GM19099 (cell line): ENCODE data around the gene GPC5.

Source experiments
- POLR2A ChIP-seq: IDR thresholded peaks from 3 replicates; pipeline ENCODE4 v1.6.1; 2011; ENCODE audit warnings: low read depth; ENCODE audit not compliant: insufficient read length; ENCODE audit errors: extremely low read depth

Gene GPC5

DNA sequence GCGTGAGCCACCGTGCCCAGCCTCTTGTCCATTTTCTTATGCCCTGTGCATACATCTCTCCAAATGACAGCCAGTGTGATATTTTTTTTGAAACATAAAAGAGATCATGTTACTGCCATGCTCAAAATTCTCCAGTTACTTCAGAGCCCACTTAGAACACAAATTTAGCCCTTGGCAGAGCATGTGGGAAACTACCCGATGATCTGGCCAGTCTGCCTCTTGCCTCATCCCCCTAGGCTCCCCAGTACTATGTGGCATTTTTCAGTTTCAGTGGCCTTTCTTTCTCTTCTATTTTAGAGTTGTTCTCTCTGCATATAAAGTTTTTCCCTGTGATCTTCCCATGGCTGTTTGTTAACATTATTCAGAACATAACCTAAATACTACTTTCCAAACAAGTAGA, 323.0 kb downstream of the GPC5 start:
- no peak for TF ChIP-seq POLR2A

GRCh38 chr13:91722267-91722884, 324.0 kb downstream of the GPC5 start:
- TF ChIP-seq POLR2A: no peak

- TF ChIP-seq POLR2A: no peak
These were observed 326.2 kb downstream of the GPC5 start for GRCh38 chr13:91724591-91724990.

GRCh38 chr13:91725646-91726045, 327.2 kb downstream of the GPC5 start:
- TF ChIP-seq POLR2A: no peak

- TF ChIP-seq POLR2A: no peak
These were observed 328.2 kb downstream of the GPC5 start for GRCh38 chr13:91726671-91727070.

DNA sequence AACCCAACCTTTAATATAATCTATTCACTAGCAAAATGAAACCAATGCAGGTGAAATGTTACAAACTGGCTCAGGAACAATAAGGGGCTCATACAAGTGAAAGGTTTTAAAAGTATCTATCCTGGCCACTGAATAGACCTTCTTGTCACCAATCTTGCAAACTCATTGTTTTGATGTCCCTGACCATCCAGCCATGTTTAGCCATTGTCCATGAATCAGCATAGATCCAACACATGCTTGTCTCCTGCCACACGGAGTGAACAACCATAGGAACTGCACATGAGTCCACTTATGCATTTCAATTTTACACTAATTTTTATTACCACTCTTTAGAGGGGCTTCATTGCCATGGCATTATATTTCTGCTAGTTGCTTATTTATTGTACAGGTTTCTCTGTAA, 331.4 kb downstream of the GPC5 start:
- TF ChIP-seq POLR2A: no peak

GRCh38 chr13:91739751-91740150, 341.3 kb downstream of the GPC5 start:
- TF ChIP-seq POLR2A: no peak

GRCh38 chr13:91740756-91741155, 342.3 kb downstream of the GPC5 start:
- TF ChIP-seq POLR2A: no peak

DNA sequence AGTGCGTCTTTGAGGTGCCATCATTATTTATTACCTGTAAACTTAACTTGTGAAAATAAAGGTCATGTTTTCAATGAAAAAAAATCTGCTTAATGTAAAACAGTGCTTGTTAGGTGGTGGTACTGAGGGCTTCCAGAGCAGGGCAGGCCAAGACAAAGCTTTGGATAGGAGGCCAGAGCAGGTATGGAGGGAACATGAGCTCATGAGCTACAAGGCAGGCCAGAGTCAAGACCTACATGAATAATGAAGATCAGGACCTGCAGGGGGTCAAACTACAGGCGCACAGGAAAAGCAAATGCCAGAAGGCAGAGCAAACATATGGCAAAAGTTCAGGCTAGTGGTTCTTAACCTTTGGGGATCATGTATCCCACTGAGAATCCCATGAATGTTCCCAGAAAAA, 343.5 kb downstream of the GPC5 start:
- no peak for TF ChIP-seq POLR2A

DNA sequence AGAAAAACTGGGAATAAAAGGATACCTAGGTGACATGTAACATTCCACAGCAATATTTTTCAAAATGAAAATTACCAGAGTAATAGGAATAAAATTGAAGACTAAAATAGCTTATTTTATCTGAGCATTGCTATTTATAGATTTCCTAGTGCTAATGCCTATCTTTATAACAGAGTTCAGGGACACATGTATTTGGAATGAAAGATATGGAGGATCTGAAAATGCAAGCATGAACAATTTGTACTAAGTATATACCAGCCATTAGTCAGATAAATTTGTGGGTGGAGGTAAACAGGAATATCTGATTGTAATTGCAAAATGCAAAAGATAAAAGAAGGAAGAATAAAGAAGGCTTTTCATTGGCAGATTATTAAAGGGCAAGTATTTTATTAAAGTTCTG, 345.9 kb downstream of the GPC5 start:
- TF ChIP-seq POLR2A: no peak

- TF ChIP-seq POLR2A: no peak
These were observed 347.5 kb downstream of the GPC5 start for GRCh38 chr13:91745967-91746366.

DNA sequence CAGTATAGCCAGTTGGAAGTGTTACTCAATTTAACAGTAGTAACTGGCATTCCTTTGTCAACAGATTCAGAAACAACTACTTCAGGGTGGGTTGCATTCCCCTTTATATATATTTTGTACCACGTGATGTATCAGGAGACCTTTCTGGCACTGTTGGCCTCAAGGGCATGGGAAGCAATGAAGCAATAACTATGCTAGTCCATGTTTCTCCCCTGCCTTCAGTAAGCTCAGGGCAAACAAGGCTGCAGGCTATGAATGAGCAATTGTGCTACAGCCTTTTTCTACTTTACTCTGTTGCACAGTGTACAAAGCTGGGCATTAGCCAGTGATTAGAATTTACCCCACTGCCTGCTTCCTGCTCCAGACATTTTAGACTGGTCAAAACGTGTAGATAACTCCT, 348.8 kb downstream of the GPC5 start:
- TF ChIP-seq POLR2A: no peak

DNA sequence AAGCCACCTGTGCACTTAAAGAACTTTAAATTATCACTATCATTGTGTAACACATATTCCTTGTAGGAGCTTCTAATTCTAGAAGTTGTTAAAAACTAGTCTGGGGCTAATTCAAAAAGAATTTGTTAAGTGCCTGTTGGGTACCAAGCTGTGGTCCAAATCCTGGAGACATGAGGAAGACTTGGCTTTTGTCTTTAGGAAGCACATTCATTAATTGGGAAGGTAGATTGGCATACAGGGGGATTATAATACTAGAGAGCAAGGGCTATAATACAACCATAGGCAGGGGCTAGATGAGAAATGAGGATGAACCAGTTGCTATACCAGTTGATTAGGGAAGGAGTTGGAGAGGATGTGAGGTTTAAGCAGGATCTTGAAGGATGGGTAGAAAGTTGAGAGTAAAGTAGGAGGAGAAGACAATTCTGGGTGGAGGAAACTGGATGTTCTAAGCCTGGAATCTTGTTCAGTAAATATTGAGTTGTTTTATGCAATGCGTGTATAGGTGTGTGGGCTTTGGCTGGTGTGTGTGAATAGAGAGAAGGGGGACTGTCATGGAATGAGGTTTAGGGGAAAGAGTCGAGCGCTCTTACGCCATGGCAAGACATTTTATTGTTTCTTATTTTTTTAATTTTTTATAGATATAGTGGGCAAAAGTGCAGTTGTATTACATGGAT, 350.1 kb downstream of the GPC5 start:
- TF ChIP-seq POLR2A: no peak

GRCh38 chr13:91758724-91759123, 360.3 kb downstream of the GPC5 start:
- TF ChIP-seq POLR2A: no peak

DNA sequence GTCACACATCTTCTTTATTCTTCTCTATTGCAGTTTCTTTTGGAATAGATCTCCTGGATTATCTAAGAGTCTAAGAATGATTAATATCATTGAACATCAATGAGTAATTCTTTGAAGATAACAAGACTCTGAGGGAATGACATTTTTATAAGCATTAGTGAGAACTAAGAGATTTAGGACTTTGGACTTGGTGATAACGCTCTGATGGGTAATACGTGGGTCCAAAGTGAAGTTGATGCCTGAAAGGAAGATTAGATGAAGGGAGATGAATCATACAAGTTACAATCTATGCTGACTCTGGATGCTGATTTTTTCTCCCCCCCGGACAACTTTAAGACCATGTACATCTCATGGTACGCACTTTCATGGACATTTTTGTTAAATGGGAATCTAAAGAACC, 364.5 kb downstream of the GPC5 start:
- no peak for TF ChIP-seq POLR2A

GRCh38 chr13:91764527-91764926, 366.1 kb downstream of the GPC5 start:
- TF ChIP-seq POLR2A: no peak

- TF ChIP-seq POLR2A: no peak
These were observed 369.2 kb downstream of the GPC5 start for GRCh38 chr13:91767651-91768050.

DNA sequence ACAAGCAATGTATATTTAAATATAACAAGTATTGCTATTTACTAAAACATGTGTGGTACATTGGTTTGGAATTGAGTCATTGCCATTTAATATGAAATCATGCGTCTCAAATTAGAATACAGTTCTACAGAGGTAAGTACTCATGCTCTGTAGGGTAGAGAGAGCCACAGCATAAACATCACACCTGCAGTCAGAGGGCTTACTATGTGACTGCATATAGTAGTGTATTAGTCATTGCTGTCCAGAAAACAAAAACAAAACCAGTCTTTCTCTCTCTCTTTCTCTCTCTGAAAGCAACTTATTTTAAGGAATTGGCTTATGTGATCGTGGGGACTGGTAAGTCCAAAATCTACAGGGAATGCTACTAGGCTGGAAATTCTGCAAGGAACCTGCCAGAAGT, 370.3 kb downstream of the GPC5 start:
- no peak for TF ChIP-seq POLR2A

GRCh38 chr13:91771229-91771628, 372.8 kb downstream of the GPC5 start:
- TF ChIP-seq POLR2A: no peak
